ENCODE data around the gene SMAD2. TPM values are rescaled to one million over a fixed set of nuclear protein-coding genes. Genes with fewer than 3 reads are reported as not detected.

The SMAD2 gene
- total and polyA plus RNA-seq, 2 experiments from 2014 or later = 30.9 to 90.7 TPM

- peaks cover 8% of the 10 kb centered on the region; the same call in 2 of the 3 replicates for H3K4me1 Mint-ChIP-seq
- DNase-seq (ENCODE audit: low spot score) = no peak
- no peaks in the 10 kb centered on the region for H3K27me3 Mint-ChIP-seq (ENCODE audit: insufficient read depth, low read depth, poor library complexity)
- peaks cover 17% of the 10 kb centered on the region for H3K9me3 Mint-ChIP-seq
- H3K36me3 Mint-ChIP-seq (ENCODE audit: low read depth) = peaks cover 58% of the 10 kb centered on the region
- Histone ChIP-seq H3K27ac (ENCODE audit: low read depth) (no peak overlapping the region), H3K4me2 (no peak overlapping the region), H3K9me2 (ENCODE audit: insufficient read depth) (no peaks in the 10 kb centered on the region), H3K36me3 (ENCODE audit: insufficient read depth) (peaks cover 13% of the 10 kb centered on the region), H3K79me2 (replicated peaks; ENCODE audit: insufficient read depth) (no peaks in the 10 kb centered on the region), H3K4me3 (no peak overlapping the region), H3K27me3 (ENCODE audit: insufficient read depth) (no peaks in the 10 kb centered on the region), H3F3A (replicated peaks; ENCODE audit: low read depth) (no peaks in the 10 kb centered on the region), H2AFZ (no peak overlapping the region), H3K4me1 (ENCODE audit: insufficient read depth) (no peaks in the 10 kb centered on the region; the same call in 1 of the 2 replicates), H4K20me1 (replicated peaks; ENCODE audit: insufficient read depth) (no peaks in the 10 kb centered on the region)
- TF ChIP-seq JUNB (IDR thresholded peaks at IDR 0.05; ENCODE audit: unreplicated experiment) (no peak), ETS1 (IDR thresholded peaks at IDR 0.05) (no peak), ZNF331 (CRISPR knock-in tag; IDR thresholded peaks at IDR 0.05; ENCODE audit: low read depth) (no peak), EZH2phosphoT487 (IDR thresholded peaks at IDR 0.05; ENCODE audit: unreplicated experiment) (no peak)
- H3K4me3 Mint-ChIP-seq = no peak overlapping the region
- H3K27ac Mint-ChIP-seq = no peak overlapping the region
- no peak for ATAC-seq
Observed at GRCh38 chr18:47832348-47832747, 98.1 kb downstream of the SMAD2 start.

GRCh38 chr18:47831351-47831750 lies 99.1 kb downstream of the SMAD2 start:
- H3K27ac Mint-ChIP-seq = no peak overlapping the region
- peaks cover 8% of the 10 kb centered on the region; the same call in 2 of the 3 replicates for H3K4me1 Mint-ChIP-seq
- Histone ChIP-seq H3K27me3 (ENCODE audit: insufficient read depth) (no peaks in the 10 kb centered on the region), H3K79me2 (replicated peaks; ENCODE audit: insufficient read depth) (no peaks in the 10 kb centered on the region), H2AFZ (no peak overlapping the region), H3F3A (replicated peaks; ENCODE audit: low read depth) (no peaks in the 10 kb centered on the region), H3K27ac (ENCODE audit: low read depth) (no peak overlapping the region), H3K4me1 (ENCODE audit: insufficient read depth) (no peaks in the 10 kb centered on the region; the same call in 1 of the 2 replicates), H3K9me2 (ENCODE audit: insufficient read depth) (no peaks in the 10 kb centered on the region), H3K4me3 (no peak overlapping the region), H3K4me2 (no peak overlapping the region), H4K20me1 (replicated peaks; ENCODE audit: insufficient read depth) (no peaks in the 10 kb centered on the region), H3K36me3 (ENCODE audit: insufficient read depth) (peaks cover 13% of the 10 kb centered on the region)
- ATAC-seq (no peak), DNase-seq (ENCODE audit: low spot score) (no peak)
- no peaks in the 10 kb centered on the region for H3K27me3 Mint-ChIP-seq (ENCODE audit: insufficient read depth, low read depth, poor library complexity)
- peaks cover 25% of the 10 kb centered on the region for H3K9me3 Mint-ChIP-seq
- no peak overlapping the region for H3K4me3 Mint-ChIP-seq
- peaks cover 60% of the 10 kb centered on the region for H3K36me3 Mint-ChIP-seq (ENCODE audit: low read depth)
- TF ChIP-seq STAT1 (IDR thresholded peaks at IDR 0.05; ENCODE audit: unreplicated experiment) (no peak), EZH2phosphoT487 (IDR thresholded peaks at IDR 0.05; ENCODE audit: unreplicated experiment) (no peak), NANOG (IDR thresholded peaks at IDR 0.05; ENCODE audit: borderline replicate concordance) (no peak), ZNF331 (CRISPR knock-in tag; IDR thresholded peaks at IDR 0.05; ENCODE audit: low read depth) (no peak), REST (IDR thresholded peaks at IDR 0.05; ENCODE audit: unreplicated experiment) (no peak), JUNB (IDR thresholded peaks at IDR 0.05; ENCODE audit: unreplicated experiment) (no peak), EZH2 (IDR thresholded peaks at IDR 0.05; ENCODE audit: low read depth, unreplicated experiment) (no peak), CREB1 (CRISPR knock-in tag; IDR thresholded peaks at IDR 0.05; ENCODE audit: low read depth) (no peak), POLR2AphosphoS5 (IDR thresholded peaks at IDR 0.05; ENCODE audit: low read depth) (no peak)

All from GM23338 (cell line).